ENCODE data around the gene ACTL6B. TPM values are rescaled to one million over a fixed set of nuclear protein-coding genes. Genes with fewer than 3 reads are reported as not detected.

Gene ACTL6B
- total and polyA plus RNA-seq, 2 donors: 0.05 to 0.18 TPM

DNA sequence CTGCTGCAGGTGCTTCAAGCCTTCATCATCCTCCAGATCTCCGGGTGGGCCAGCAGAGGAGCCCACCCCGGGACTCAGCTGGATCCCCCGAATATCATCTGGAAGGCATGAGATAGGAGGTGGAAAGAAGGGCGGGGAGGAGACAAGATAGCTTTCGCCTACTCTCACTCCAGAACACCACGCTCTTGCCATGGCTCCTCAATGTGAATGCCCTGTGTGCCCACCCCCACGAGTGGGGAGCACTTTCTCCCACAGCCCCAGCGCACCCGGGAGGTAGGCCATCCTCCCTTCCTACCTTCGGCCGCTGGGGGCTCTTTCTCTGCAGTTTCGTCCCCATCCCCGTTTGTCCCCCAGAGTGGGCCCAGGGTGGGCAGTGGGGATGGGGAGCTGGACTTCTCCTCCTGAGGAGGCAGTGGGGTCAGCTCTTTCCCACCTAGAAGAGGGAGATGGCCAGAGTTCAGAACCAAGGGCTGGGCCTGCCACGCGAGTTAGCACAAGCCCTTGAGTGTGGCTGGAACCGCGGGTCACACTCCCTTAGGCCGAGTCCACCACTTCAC is 28.9 kb upstream of the ACTL6B start:
- WGBS: 97% methylated on average over 18 of the region's 18 CpGs
- peaks cover 0 to 9% of the 10 kb centered on the region in 2 donors for H3K4me1 ChIP-seq (ENCODE audit: control insufficient read depth in 2 of 2, insufficient read depth in 2 of 2, low read length in 2 of 2)
- peaks cover 93 to 95% of the 10 kb centered on the region in 2 donors for H3K36me3 ChIP-seq (ENCODE audit: control insufficient read depth in 2 of 2, insufficient read depth in 2 of 2, low read length in 1 of 2)
- H3K27ac ChIP-seq (ENCODE audit: low read depth in 1 of 2, low read length in 1 of 2): no peak overlapping the region
- no peaks in the 10 kb centered on the region for H3K27me3 ChIP-seq (ENCODE audit: control insufficient read depth in 2 of 2, insufficient read depth in 1 of 2, low read length in 1 of 2)
- no peaks in the 10 kb centered on the region for H3K9me3 ChIP-seq (ENCODE audit: control insufficient read depth in 2 of 2, insufficient read depth in 1 of 2, low read length in 1 of 2)
- DNase-seq (ENCODE audit: low read depth in 6 of 9, low spot score in 9 of 9): no peak
- H3K4me3 ChIP-seq (ENCODE audit: low read length in 2 of 2): no peak overlapping the region

DNA sequence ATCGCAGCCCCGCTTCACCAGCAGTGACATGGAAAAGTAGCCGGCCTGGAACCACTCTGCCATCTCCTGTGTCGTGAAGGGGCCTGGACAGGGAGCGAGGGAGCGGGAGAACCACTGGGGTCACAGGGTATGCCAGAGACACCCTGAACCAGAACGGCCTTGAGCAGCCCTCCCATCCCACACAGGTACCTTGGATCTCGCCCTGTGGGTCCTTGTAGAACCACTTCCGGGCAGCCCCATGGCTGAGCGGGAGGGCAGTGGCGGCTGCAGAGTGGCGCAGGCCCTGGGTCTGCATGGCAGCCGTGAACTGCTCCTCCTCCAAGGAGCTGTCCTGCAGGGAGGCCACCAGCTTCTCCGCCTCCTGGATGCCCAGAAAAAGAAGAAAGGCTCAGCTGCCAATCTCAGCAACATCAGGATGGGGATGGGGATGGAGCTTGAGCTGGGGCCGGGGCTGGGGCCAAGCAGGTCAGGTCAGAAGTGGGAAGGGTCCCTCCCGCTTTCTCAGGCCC is 28.3 kb upstream of the ACTL6B start:
- Histone ChIP-seq H3K27ac (ENCODE audit: low read depth in 1 of 2, low read length in 1 of 2) (no peak overlapping the region), H3K4me1 (ENCODE audit: control insufficient read depth in 2 of 2, insufficient read depth in 2 of 2, low read length in 2 of 2) (peaks cover 0 to 7% of the 10 kb centered on the region in 2 donors), H3K9me3 (ENCODE audit: control insufficient read depth in 2 of 2, insufficient read depth in 1 of 2, low read length in 1 of 2) (no peaks in the 10 kb centered on the region), H3K36me3 (ENCODE audit: control insufficient read depth in 2 of 2, insufficient read depth in 2 of 2, low read length in 1 of 2) (peaks cover 97 to 98% of the 10 kb centered on the region in 2 donors), H3K4me3 (ENCODE audit: low read length in 2 of 2) (no peak overlapping the region), H3K27me3 (ENCODE audit: control insufficient read depth in 2 of 2, insufficient read depth in 1 of 2, low read length in 1 of 2) (no peaks in the 10 kb centered on the region)
- WGBS: 99% methylated on average over 16 of the region's 16 CpGs
- DNase-seq (ENCODE audit: low read depth in 6 of 9, low spot score in 9 of 9): no peak

DNA sequence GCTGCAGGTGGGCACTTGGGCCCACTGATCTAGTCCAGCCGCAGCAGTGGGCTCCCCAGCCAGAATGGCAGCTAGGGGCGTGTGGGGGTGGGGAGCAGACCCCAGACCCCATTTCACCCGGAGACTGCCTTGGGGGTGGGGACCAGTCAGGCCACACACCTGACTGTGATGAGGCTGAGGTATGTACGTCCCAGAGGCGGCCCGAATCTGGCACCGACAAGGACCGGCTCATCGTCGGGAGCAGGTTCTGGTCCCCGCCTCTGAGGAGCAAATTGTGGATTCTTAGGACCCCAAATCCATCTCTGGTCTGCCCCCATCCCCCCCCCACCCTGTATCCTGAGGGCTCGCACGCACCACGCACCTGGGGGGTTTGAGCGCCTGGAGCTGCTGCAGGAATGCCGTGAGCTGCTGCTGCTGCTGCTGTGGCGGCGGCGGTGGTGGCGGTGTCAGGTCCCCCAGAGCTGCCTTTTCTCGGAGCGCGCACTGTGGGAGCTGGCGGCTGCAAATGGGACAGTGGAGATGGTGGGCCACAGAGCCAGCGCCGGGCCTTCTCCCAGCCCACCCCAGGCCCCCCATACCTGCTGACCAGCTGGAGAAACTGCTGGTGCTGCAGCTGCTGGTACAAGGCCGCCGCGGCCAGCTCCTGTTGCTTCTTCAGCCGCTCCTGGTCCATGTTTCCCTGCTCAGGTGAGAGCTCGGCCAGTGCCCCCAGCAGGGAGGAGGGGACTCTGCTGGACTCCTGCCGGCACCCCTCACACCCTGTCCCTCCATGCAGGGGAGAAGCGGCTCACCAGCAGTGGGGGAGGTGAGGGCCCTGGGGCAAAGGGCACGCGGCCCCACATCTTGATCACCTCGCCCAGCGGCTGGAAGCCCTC is 27.6 kb upstream of the ACTL6B start:
- Histone ChIP-seq H3K4me3 (ENCODE audit: low read length in 2 of 2) (no peak overlapping the region), H3K27ac (ENCODE audit: low read depth in 1 of 2, low read length in 1 of 2) (no peak overlapping the region), H3K9me3 (ENCODE audit: control insufficient read depth in 2 of 2, insufficient read depth in 1 of 2, low read length in 1 of 2) (no peaks in the 10 kb centered on the region), H3K27me3 (ENCODE audit: control insufficient read depth in 2 of 2, insufficient read depth in 1 of 2, low read length in 1 of 2) (no peaks in the 10 kb centered on the region), H3K36me3 (ENCODE audit: control insufficient read depth in 2 of 2, insufficient read depth in 2 of 2, low read length in 1 of 2) (peaks cover 97 to 99% of the 10 kb centered on the region in 2 donors), H3K4me1 (ENCODE audit: control insufficient read depth in 2 of 2, insufficient read depth in 2 of 2, low read length in 2 of 2) (peaks cover 0 to under 1% of the 10 kb centered on the region in 2 donors)
- no peak for DNase-seq (ENCODE audit: low read depth in 6 of 9, low spot score in 9 of 9)
- WGBS: 98% methylated on average over 37 of the region's 37 CpGs

DNA sequence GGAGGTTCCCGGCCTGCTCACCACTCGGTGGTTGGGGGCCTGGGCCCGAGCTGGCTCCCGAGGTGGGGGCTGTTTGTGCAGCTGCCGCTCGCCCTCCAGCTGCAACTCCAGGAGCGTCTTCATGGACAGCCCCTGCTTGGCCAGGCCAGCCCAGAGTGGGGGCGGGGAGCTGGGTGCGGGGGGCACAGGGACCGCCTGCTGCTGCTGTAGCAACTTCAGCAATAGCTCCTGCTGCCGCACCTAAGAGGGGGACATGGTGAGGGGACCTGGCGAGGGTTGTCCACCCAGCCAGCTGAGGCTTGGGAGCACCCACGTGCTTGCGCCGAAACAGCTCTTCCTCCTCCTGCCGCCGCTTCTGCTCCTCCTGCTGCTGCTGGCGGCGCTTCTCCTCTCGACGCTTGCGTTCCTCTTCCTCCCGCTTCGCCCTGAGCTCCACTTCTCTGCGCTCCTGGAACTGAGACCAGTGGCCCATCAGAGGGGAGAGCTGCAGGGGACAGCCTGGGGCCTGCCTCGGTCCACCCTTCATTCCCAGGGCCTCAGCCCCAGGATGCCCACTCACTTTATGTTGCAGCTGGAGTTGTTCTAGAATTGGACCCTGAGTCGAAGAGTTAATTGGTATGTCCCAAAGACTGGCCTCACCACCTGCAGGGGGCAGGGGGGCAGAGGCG is 26.9 kb upstream of the ACTL6B start:
- WGBS: 97% methylated on average over 28 of the region's 28 CpGs
- H3K27me3 ChIP-seq (ENCODE audit: control insufficient read depth in 2 of 2, insufficient read depth in 1 of 2, low read length in 1 of 2): no peaks in the 10 kb centered on the region
- no peak overlapping the region for H3K4me3 ChIP-seq (ENCODE audit: low read length in 2 of 2)
- no peak overlapping the region for H3K27ac ChIP-seq (ENCODE audit: low read depth in 1 of 2, low read length in 1 of 2)
- no peaks in the 10 kb centered on the region for H3K9me3 ChIP-seq (ENCODE audit: control insufficient read depth in 2 of 2, insufficient read depth in 1 of 2, low read length in 1 of 2)
- H3K4me1 ChIP-seq (ENCODE audit: control insufficient read depth in 2 of 2, insufficient read depth in 2 of 2, low read length in 2 of 2): no peaks in the 10 kb centered on the region
- no peak for DNase-seq (ENCODE audit: low read depth in 6 of 9, low spot score in 9 of 9)
- peaks cover 97 to 99% of the 10 kb centered on the region in 2 donors for H3K36me3 ChIP-seq (ENCODE audit: control insufficient read depth in 2 of 2, insufficient read depth in 2 of 2, low read length in 1 of 2)

DNA sequence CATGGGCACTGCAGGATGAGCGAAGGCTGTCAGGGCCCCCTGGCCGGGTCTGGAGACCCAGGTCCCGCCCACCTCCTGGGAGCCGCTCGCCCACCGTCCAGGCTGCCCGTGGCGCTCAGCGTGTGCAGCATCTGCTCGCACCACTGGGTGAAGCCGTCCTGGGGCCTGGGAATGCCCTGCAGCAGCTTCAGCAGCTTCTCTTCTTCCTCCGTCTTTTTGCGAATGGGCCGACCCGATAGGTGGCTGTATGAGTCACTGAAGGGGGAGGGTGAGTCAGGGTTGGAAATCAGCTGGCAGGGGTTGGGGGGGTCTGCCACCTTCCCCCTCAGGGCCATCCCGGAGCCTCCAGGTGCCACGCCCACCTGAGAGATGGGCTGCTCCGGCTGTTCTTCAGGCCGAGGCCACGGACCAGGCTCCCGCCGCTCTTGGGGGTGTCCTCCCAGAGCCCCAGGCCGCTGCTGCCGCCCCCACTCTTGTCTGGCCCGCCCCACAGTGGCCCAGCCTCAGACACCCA is 26.0 kb upstream of the ACTL6B start:
- WGBS: 96% methylated on average over 25 of the region's 25 CpGs
- H3K4me3 ChIP-seq (ENCODE audit: low read length in 2 of 2): no peak overlapping the region
- H3K36me3 ChIP-seq (ENCODE audit: control insufficient read depth in 2 of 2, insufficient read depth in 2 of 2, low read length in 1 of 2): peaks cover 97 to 99% of the 10 kb centered on the region in 2 donors
- H3K9me3 ChIP-seq (ENCODE audit: control insufficient read depth in 2 of 2, insufficient read depth in 1 of 2, low read length in 1 of 2): no peaks in the 10 kb centered on the region
- H3K27me3 ChIP-seq (ENCODE audit: control insufficient read depth in 2 of 2, insufficient read depth in 1 of 2, low read length in 1 of 2): no peaks in the 10 kb centered on the region
- H3K27ac ChIP-seq (ENCODE audit: low read depth in 1 of 2, low read length in 1 of 2): no peak overlapping the region
- no peak for DNase-seq (ENCODE audit: low read depth in 6 of 9, low spot score in 9 of 9)
- H3K4me1 ChIP-seq (ENCODE audit: control insufficient read depth in 2 of 2, insufficient read depth in 2 of 2, low read length in 2 of 2): no peaks in the 10 kb centered on the region

DNA sequence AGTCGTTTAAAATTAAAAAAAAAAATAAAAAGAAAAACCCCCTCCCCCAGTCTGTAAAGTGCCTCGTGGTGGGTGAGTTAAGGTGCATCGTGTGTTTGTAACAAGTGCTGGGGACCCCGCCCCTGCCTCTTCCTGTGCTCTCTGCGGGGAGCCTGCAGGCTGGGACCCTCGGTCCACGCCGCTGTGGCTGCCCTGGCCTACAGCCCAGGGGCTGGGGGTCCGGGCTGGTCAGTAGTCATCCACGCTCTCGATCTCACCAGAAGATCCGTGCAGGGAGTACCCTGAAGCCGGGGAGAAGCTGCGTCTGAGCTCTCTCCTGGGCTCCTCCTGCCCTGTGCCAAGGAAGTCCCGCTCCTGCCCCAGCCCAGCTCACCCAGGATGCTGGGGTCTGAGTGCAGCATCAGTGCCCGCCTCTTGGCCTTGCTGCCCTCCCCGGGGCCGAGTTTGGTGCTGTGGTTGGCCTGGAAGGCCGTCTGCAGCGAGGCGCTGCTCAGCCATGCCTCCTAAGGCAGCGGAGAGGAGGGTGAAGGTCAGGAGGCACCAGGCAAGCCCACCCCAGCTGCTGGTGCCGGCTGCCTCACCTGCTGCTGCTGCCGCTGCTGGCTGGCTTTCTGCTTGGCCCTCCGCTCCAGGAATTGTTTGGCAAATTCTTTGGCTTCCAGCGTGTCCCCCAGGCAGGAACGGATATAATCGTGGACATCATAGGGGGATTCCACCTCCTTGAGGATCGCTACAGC is 25.4 kb upstream of the ACTL6B start:
- peaks cover 97 to 99% of the 10 kb centered on the region in 2 donors for H3K36me3 ChIP-seq (ENCODE audit: control insufficient read depth in 2 of 2, insufficient read depth in 2 of 2, low read length in 1 of 2)
- H3K27me3 ChIP-seq (ENCODE audit: control insufficient read depth in 2 of 2, insufficient read depth in 1 of 2, low read length in 1 of 2): no peaks in the 10 kb centered on the region
- no peak overlapping the region for H3K27ac ChIP-seq (ENCODE audit: low read depth in 1 of 2, low read length in 1 of 2)
- no peaks in the 10 kb centered on the region for H3K9me3 ChIP-seq (ENCODE audit: control insufficient read depth in 2 of 2, insufficient read depth in 1 of 2, low read length in 1 of 2)
- peaks cover 0 to 2% of the 10 kb centered on the region in 2 donors for H3K4me1 ChIP-seq (ENCODE audit: control insufficient read depth in 2 of 2, insufficient read depth in 2 of 2, low read length in 2 of 2)
- WGBS: 93% methylated on average over 29 of the region's 29 CpGs
- no peak overlapping the region for H3K4me3 ChIP-seq (ENCODE audit: low read length in 2 of 2)
- DNase-seq (ENCODE audit: low read depth in 6 of 9, low spot score in 9 of 9): no peak

DNA sequence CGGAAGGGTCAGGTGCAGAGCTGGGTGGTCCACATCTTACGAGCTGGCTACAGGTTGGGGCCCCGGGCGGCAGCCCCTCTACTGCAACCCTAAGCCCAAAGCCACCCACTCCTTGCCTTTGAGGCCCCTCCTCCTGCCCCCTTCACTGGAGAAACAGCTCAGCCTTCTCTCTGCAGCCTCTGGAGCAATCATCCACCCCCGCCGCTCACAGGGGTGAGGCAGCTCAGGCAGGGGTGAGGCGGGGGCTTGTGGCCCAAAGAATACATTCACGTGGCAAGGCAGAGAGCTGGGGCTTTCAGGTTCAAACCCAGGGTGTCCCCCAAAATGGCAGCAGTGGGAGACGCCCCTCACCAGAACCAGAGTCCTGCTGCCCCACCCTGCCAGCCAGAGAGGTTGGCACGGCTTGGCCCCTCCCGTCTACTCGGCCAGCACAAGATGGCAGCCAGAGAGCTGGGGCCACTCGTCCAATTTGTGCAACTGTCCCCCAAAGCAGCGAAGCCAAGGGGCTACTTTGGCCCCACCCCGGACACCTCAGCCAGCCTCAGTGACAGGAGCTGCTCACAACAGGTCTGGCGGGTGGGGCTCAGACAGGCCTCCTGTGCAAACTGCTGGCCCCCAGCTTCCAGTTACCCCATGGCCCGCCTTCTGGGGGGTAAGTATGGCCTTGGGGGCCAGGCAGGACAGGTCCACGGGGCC is 24.5 kb upstream of the ACTL6B start:
- no peak overlapping the region for H3K4me3 ChIP-seq (ENCODE audit: low read length in 2 of 2)
- no peaks in the 10 kb centered on the region for H3K27me3 ChIP-seq (ENCODE audit: control insufficient read depth in 2 of 2, insufficient read depth in 1 of 2, low read length in 1 of 2)
- peaks cover 4 to 8% of the 10 kb centered on the region in 2 donors for H3K4me1 ChIP-seq (ENCODE audit: control insufficient read depth in 2 of 2, insufficient read depth in 2 of 2, low read length in 2 of 2)
- no peak for DNase-seq (ENCODE audit: low read depth in 6 of 9, low spot score in 9 of 9)
- H3K36me3 ChIP-seq (ENCODE audit: control insufficient read depth in 2 of 2, insufficient read depth in 2 of 2, low read length in 1 of 2): peaks cover 92 to 93% of the 10 kb centered on the region in 2 donors
- H3K27ac ChIP-seq (ENCODE audit: low read depth in 1 of 2, low read length in 1 of 2): peak overlapping the region in 1 of 2 donors; percentile 38
- 96% methylated on average over 18 of the region's 18 CpGs for WGBS
- H3K9me3 ChIP-seq (ENCODE audit: control insufficient read depth in 2 of 2, insufficient read depth in 1 of 2, low read length in 1 of 2): peaks cover 0 to 1% of the 10 kb centered on the region in 2 donors

DNA sequence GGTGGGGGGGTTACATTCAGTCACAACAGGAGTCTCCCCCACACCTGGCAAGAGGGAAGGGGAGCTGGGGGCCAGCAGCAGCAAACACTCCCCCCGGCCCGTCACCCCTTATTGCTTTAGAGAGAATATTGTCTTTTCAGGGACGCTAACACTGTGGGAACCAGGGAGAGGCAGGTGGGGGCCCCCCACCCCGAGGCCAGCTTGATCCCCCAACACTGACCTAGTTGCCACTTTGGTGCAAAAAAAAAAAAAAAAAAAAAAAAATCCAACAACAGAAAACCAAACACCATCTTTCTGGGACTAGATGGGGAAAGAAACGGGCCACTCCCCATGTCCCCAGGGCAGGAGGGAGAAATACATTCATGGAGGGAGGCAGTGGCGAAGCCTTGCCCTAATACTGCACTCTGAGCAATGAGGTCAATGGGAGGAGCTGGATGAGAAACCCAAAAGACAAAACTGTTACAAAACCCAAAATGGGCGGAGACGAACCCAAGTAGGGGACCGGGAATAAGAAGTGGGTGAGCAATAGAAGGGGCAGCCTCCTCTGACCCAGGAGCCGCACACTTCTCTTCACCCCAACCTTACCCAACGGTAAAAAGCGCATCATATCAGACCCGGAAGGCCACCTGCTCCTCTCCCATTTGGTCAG is 23.8 kb upstream of the ACTL6B start:
- Histone ChIP-seq H3K27ac (ENCODE audit: low read depth in 1 of 2, low read length in 1 of 2) (peak overlapping the region in 1 of 2 donors; percentile 31), H3K4me3 (ENCODE audit: low read length in 2 of 2) (no peak overlapping the region), H3K36me3 (ENCODE audit: control insufficient read depth in 2 of 2, insufficient read depth in 2 of 2, low read length in 1 of 2) (peaks cover 86% of the 10 kb centered on the region in 2 donors), H3K4me1 (ENCODE audit: control insufficient read depth in 2 of 2, insufficient read depth in 2 of 2, low read length in 2 of 2) (peaks cover 4 to 8% of the 10 kb centered on the region in 2 donors), H3K9me3 (ENCODE audit: control insufficient read depth in 2 of 2, insufficient read depth in 1 of 2, low read length in 1 of 2) (peaks cover 0 to 5% of the 10 kb centered on the region in 2 donors), H3K27me3 (ENCODE audit: control insufficient read depth in 2 of 2, insufficient read depth in 1 of 2, low read length in 1 of 2) (no peaks in the 10 kb centered on the region)
- no peak for DNase-seq (ENCODE audit: low read depth in 6 of 9, low spot score in 9 of 9)
- WGBS: 96% methylated on average over 13 of the region's 13 CpGs

All from thymus (tissue), 11 donors.